GM23248 (cell line): Measurements from ENCODE around the gene ZBTB7C. TPM values are rescaled to one million over a fixed set of nuclear protein-coding genes. Genes with fewer than 3 reads are reported as not detected.

Experiments used
- DNase-seq: peaks from one replicate; pipeline ENCODE4 v3.0.0-alpha.2; 2015
- H2AFZ ChIP-seq: fragments of 200-600 bp; sonication (generic); 2 replicates; pipeline ENCODE4 v1.6.1; 2016; ENCODE audit warnings: antibody characterized with exemption
- H3F3A ChIP-seq: fragments of 200-600 bp; sonication (generic); 2 replicates; pipeline ENCODE4 v1.6.1; 2016; ENCODE audit warnings: mild to moderate bottlenecking, antibody characterized with exemption, mixed run types; ENCODE audit not compliant: insufficient read depth
- H3K27ac ChIP-seq: fragments of 200-600 bp; sonication (generic); 2 replicates; pipeline ENCODE4 v1.5.1; 2016; ENCODE audit warnings: mild to moderate bottlenecking
- H3K27me3 ChIP-seq: fragments of 200-600 bp; sonication (generic); replicated peaks from 2 replicates; pipeline ENCODE4 v1.6.1; 2016; ENCODE audit warnings: mild to moderate bottlenecking; ENCODE audit not compliant: insufficient read depth
- H3K36me3 ChIP-seq: fragments of 200-600 bp; sonication (generic); 2 replicates; pipeline ENCODE4 v1.6.1; 2016; ENCODE audit warnings: low read depth, mild to moderate bottlenecking
- H3K4me1 ChIP-seq: fragments of 200-600 bp; sonication (generic); 2 replicates; pipeline ENCODE4 v1.6.1; 2016; ENCODE audit warnings: mild to moderate bottlenecking; ENCODE audit not compliant: insufficient read depth
- H3K4me2 ChIP-seq: fragments of 200-600 bp; sonication (generic); one replicate; pipeline ENCODE4 v1.6.1; 2016; ENCODE audit warnings: mild to moderate bottlenecking; ENCODE audit not compliant: unreplicated experiment
- H3K4me3 ChIP-seq: fragments of 200-600 bp; sonication (generic); 2 replicates; pipeline ENCODE4 v1.5.1; 2016; ENCODE audit warnings: mild to moderate bottlenecking
- H3K79me2 ChIP-seq: fragments of 200-600 bp; sonication (generic); 2 replicates; pipeline ENCODE4 v1.6.1; 2016; ENCODE audit warnings: mild to moderate bottlenecking; ENCODE audit not compliant: insufficient read depth
- H3K9ac ChIP-seq: fragments of 200-600 bp; sonication (generic); 2 replicates; pipeline ENCODE4 v1.6.1; 2016; ENCODE audit warnings: mild to moderate bottlenecking
- H3K9me2 ChIP-seq: fragments of 200-600 bp; sonication (generic); 2 replicates; pipeline ENCODE4 v1.6.1; 2016; ENCODE audit warnings: mixed run types, mild to moderate bottlenecking, moderate library complexity; ENCODE audit not compliant: insufficient read depth
- H3K9me3 ChIP-seq: fragments of 200-600 bp; sonication (generic); one replicate; pipeline ENCODE4 v1.6.1; 2017; ENCODE audit warnings: low read depth
- H4K20me1 ChIP-seq: fragments of 200-600 bp; sonication (generic); 2 replicates; pipeline ENCODE4 v1.6.0; 2016; ENCODE audit not compliant: insufficient read depth
- EZH2 ChIP-seq: fragments of 200-600 bp; sonication (generic); IDR thresholded peaks from 2 replicates; pipeline ENCODE4 v1.6.1; 2018; ENCODE audit warnings: antibody characterized with exemption, mild to moderate bottlenecking; ENCODE audit not compliant: insufficient read depth, poor library complexity, severe bottlenecking
- EZH2phosphoT487 ChIP-seq: fragments of 200-600 bp; sonication (generic); IDR thresholded peaks from 2 replicates; pipeline ENCODE4 v1.6.1; 2018; ENCODE audit warnings: antibody characterized with exemption, moderate library complexity, mild to moderate bottlenecking, low read depth; ENCODE audit not compliant: insufficient read depth
- WGBS, 2 experiments: methylation state at CpG; one replicate each; pipeline ENCODE4 v1.1.6; 2015 to 2017; ENCODE audit warnings: low lambda C conversion rate in 2 of 2, low coverage in 1 of 2; ENCODE audit errors: missing lambda C conversion rate in 2 of 2; 5-methylcytosine and 5-hydroxymethylcytosine counted together
- in situ Hi-C: fragments of 300-500 bp; cut with MboI; formaldehyde crosslinking; loops from 2 replicates; pipeline ENCODE4 v1.15.0; 2020
- polyA plus RNA-seq: library from polyadenylated mRNA; unstranded; fragments of >200 nt; fragmentation: Nextera tagmentation; extraction: Ambion mirVana; gene quantifications from 2 replicates; pipeline ENCODE4 v1.2.1, GENCODE V29; 2016
- total RNA-seq: library from RNA; depleted of rRNA; stranded (reverse); fragments of >200 nt; shearing (Covaris generic); gene quantifications from 2 replicates; pipeline ENCODE4 v1.2.3, GENCODE V29; 2014

The ZBTB7C gene
- total and polyA plus RNA-seq, 2 experiments from 2014 or later: not detected

- Histone ChIP-seq H3K36me3 (no peaks in the 10 kb centered on the region), H3K4me3 (no peak overlapping the region), H3K27me3 (peaks cover 23% of the 10 kb centered on the region), H3K9ac (no peak overlapping the region), H3K27ac (no peak overlapping the region), H3K79me2 (no peaks in the 10 kb centered on the region), H3K4me2 (peak overlapping the region; percentile 12), H3K4me1 (peaks cover 20% of the 10 kb centered on the region), H4K20me1 (no peaks in the 10 kb centered on the region), H3F3A (0 out of 2 replicates have a peak, but pooled peaks cover 10% of the 10 kb centered on the region), H3K9me3 (no peaks in the 10 kb centered on the region), H2AFZ (peak overlapping the region; percentile 15; the same call in 1 of the 2 replicates), H3K9me2 (no peaks in the 10 kb centered on the region)
- DNase-seq: no peak
- 73 to 81% methylated on average over 9 of the region's 9 CpGs for WGBS, 2 experiments
- in situ Hi-C loops: no loop called here
- TF ChIP-seq EZH2 (no peak), EZH2phosphoT487 (no peak)
Observed at GRCh38 chr18:48453330-48454066, 44.3 kb upstream of the ZBTB7C start.

DNA sequence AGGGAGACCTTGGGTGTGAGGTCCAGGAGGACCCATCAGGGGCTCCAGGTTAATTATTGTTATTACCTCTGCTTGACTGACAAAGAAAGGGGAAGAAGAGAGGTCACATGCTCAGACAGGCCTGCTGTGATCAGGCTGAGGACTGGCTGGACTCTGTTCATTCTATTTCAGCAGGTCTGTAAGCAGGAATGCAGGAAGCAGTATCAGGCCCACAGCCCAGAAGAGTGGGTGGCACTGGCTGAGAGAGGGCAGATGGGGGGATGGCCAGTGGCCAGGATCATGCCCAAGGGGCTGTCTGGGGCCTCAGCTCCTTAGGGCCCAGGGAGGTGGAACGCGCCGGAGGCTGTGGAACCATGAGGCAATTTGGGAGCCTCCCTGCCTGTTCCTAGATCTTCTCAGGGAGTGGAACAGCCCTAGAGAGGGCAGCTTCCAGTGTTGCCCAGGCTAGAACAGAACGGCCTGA, 43.7 kb upstream of the ZBTB7C start:
- H4K20me1 ChIP-seq: no peaks in the 10 kb centered on the region
- peaks cover 20% of the 10 kb centered on the region for H3K4me1 ChIP-seq
- peak; percentile 49 for DNase-seq
- no peaks in the 10 kb centered on the region for H3K79me2 ChIP-seq
- no peak overlapping the region for H3K9ac ChIP-seq
- no peak for TF ChIP-seq EZH2phosphoT487
- no peak for TF ChIP-seq EZH2
- no peaks in the 10 kb centered on the region for H3K36me3 ChIP-seq
- peak overlapping the region; percentile 15; the same call in 1 of the 2 replicates for H2AFZ ChIP-seq
- in situ Hi-C loops: no loop called here
- peak overlapping the region; percentile 12 for H3K4me2 ChIP-seq
- WGBS, 2 experiments: 78% methylated on average over 4 of the region's 4 CpGs
- H3K9me3 ChIP-seq: no peaks in the 10 kb centered on the region
- H3K27me3 ChIP-seq: peaks cover 24% of the 10 kb centered on the region
- 0 out of 2 replicates have a peak, but pooled peaks cover 10% of the 10 kb centered on the region for H3F3A ChIP-seq
- no peaks in the 10 kb centered on the region for H3K9me2 ChIP-seq
- H3K27ac ChIP-seq: no peak overlapping the region
- H3K4me3 ChIP-seq: no peak overlapping the region

GRCh38 chr18:48450685-48451084, 41.5 kb upstream of the ZBTB7C start:
- no peaks in the 10 kb centered on the region for H3K9me2 ChIP-seq
- in situ Hi-C loops: no loop called here

DNA sequence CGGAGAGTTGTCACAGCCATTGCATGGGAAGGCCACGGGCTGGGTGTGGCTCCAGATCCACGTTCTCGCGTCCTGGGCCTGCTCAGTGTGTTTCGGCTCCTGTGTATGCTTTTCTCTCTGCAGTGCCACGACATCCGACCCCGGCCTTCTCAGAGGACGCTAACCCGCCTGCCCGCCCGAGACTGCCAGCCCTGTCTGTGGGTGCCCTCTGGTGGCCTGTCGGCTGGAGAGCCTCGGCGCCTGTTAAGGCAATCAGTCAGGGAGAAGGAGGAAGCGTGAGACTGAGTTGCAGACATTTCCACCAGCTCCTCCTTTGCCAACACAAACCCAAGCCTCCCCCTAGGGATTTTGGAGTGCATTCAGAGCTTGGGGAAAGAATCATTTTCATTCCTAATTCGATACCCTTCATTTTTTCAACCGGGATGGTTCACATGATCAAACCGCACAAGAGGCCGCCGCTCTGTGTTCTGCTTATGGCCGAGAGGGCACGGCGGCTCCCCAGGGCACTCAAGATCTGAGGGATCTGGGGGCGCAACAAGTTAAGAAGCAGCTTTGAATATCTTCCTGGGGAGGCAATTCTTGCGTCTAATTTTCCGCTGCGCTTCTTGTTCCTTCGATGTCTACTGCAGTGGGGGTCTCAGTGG, 37.5 kb upstream of the ZBTB7C start:
- no peaks in the 10 kb centered on the region for H3K36me3 ChIP-seq
- H3K4me1 ChIP-seq: no peaks in the 10 kb centered on the region
- WGBS, 2 experiments: 39 to 44% methylated on average over 27 to 30 of the region's 30 CpGs
- H3K27me3 ChIP-seq: peaks cover 49% of the 10 kb centered on the region
- TF ChIP-seq EZH2: no peak
- TF ChIP-seq EZH2phosphoT487: no peak
- no peak overlapping the region for H3K27ac ChIP-seq
- H4K20me1 ChIP-seq: no peaks in the 10 kb centered on the region
- no peaks in the 10 kb centered on the region for H3K9me2 ChIP-seq
- in situ Hi-C loops: loop anchor here (5.0 kb wide), 1 partner anchor 414 kb away; no protein-coding TSS in a partner anchor
- no peaks in the 10 kb centered on the region for H3K9me3 ChIP-seq
- peak overlapping the region; percentile 62 for H3K4me2 ChIP-seq
- no peak overlapping the region; the same call in 1 of the 2 replicates for H2AFZ ChIP-seq
- peak; percentile 87 for DNase-seq
- no peaks in the 10 kb centered on the region; the same call in 1 of the 2 replicates for H3F3A ChIP-seq
- no peak overlapping the region for H3K9ac ChIP-seq
- H3K79me2 ChIP-seq: no peaks in the 10 kb centered on the region
- H3K4me3 ChIP-seq: no peak overlapping the region

More at GRCh38 chr18:48450685-48451084, 41.5 kb upstream of the ZBTB7C start:
- WGBS, 2 experiments: 96 to 97% methylated on average over 2 of the region's 2 CpGs
- TF ChIP-seq EZH2: no peak
- TF ChIP-seq EZH2phosphoT487: no peak
- H3F3A ChIP-seq: peaks cover 3% of the 10 kb centered on the region; the same call in 1 of the 2 replicates
- no peak overlapping the region for H3K27ac ChIP-seq
- no peaks in the 10 kb centered on the region for H4K20me1 ChIP-seq
- H3K9ac ChIP-seq: no peak overlapping the region
- peaks cover 24% of the 10 kb centered on the region for H3K27me3 ChIP-seq
- H3K4me3 ChIP-seq: no peak overlapping the region
- no peak overlapping the region for H2AFZ ChIP-seq
- no peak for DNase-seq
- H3K9me3 ChIP-seq: no peaks in the 10 kb centered on the region
- H3K36me3 ChIP-seq: no peaks in the 10 kb centered on the region
- peaks cover 11% of the 10 kb centered on the region for H3K4me1 ChIP-seq
- no peaks in the 10 kb centered on the region for H3K79me2 ChIP-seq
- no peak overlapping the region for H3K4me2 ChIP-seq
